HEK293 (cell line): Measurements from ENCODE around the gene KCNQ1.

Source experiments
- CTCF ChIA-PET: fragments of 350-600 bp; formaldehyde crosslinking; extraction: SDS; loops from one replicate; lab custom pipeline; 2021; ENCODE audit warnings: antibody characterized with exemption; lab: Yijun Ruan, JAX
- POLR2A ChIA-PET: fragments of 300-600 bp; formaldehyde crosslinking; extraction: SDS; loops from one replicate; lab custom pipeline; 2020; ENCODE audit warnings: antibody characterized with exemption, inconsistent platforms; lab: Yijun Ruan, JAX
- H3K27ac ChIP-seq: fragments of 200-500 bp; sonication (Bioruptor generic); 2 replicates; pipeline ENCODE4 v1.5.1; 2014; ENCODE audit warnings: low read depth, low read length, control low read depth, inconsistent platforms; ENCODE audit errors: extremely low read depth
- H3K36me3 ChIP-seq, 2 experiments: fragments of 200-500 bp in 1 of 2; sonication (Bioruptor generic) in 1 of 2; 1 replicate in 1 of 2; 2 replicates in 1 of 2; pipeline ENCODE4 v1.5.1; 2014 to 2017; ENCODE audit warnings: inconsistent platforms in 2 of 2, low read length in 2 of 2; ENCODE audit not compliant: control insufficient read depth in 2 of 2, insufficient read depth in 1 of 2
- H3K4me1 ChIP-seq: fragments of 200-500 bp; sonication (Bioruptor generic); 2 replicates; pipeline ENCODE4 v1.5.1; 2014; ENCODE audit warnings: mild to moderate bottlenecking, low read length, inconsistent platforms; ENCODE audit not compliant: control insufficient read depth, insufficient read depth
- H3K4me3 ChIP-seq: 2 replicates; pipeline ENCODE4 v1.5.1; 2011; ENCODE audit warnings: low read depth, mild to moderate bottlenecking, control low read depth, low read length, moderate library complexity
- H3K9me3 ChIP-seq: fragments of 200-500 bp; sonication (Bioruptor generic); 2 replicates; pipeline ENCODE4 v1.5.1; 2014; ENCODE audit warnings: low read depth, low read length, inconsistent platforms; ENCODE audit not compliant: control insufficient read depth, insufficient read depth
- HOXC10 ChIP-seq: sonication (generic); formaldehyde crosslinking; IDR thresholded peaks from 2 replicates; pipeline ENCODE4 v1.8.1; 2023; ENCODE audit warnings: mild to moderate bottlenecking, missing genetic modification reagents
- PRDM4 ChIP-seq: fragments of 450-650 bp; formaldehyde crosslinking; IDR thresholded peaks from 2 replicates; pipeline ENCODE4 v1.5.1; 2017; ENCODE audit warnings: missing biosample characterization, missing genetic modification characterization
- SCRT1 ChIP-seq: fragments of 450-650 bp; formaldehyde crosslinking; IDR thresholded peaks from 2 replicates; pipeline ENCODE4 v1.5.1; 2016; ENCODE audit warnings: missing biosample characterization, missing genetic modification characterization, borderline replicate concordance
- ZBTB26 ChIP-seq: fragments of 450-650 bp; formaldehyde crosslinking; optimal IDR thresholded peaks from 2 replicates; pipeline ENCODE3; 2016; ENCODE audit warnings: missing biosample characterization, mild to moderate bottlenecking, missing genetic modification characterization
- ZFP41 ChIP-seq: fragments of 450-650 bp; formaldehyde crosslinking; IDR thresholded peaks from 2 replicates; pipeline ENCODE4 v1.5.1; 2016; ENCODE audit warnings: missing biosample characterization, missing genetic modification characterization, borderline replicate concordance
- ZNF324 ChIP-seq: fragments of 450-650 bp; formaldehyde crosslinking; IDR thresholded peaks from 2 replicates; pipeline ENCODE4 v1.5.1; 2016; ENCODE audit warnings: missing biosample characterization, missing genetic modification characterization
- ZNF366 ChIP-seq: fragments of 450-650 bp; formaldehyde crosslinking; conservative IDR thresholded peaks from 2 replicates; pipeline ENCODE4 v1.5.1; 2016; ENCODE audit warnings: missing biosample characterization, missing genetic modification characterization
- ZNF530 ChIP-seq: fragments of 450-650 bp; formaldehyde crosslinking; IDR thresholded peaks from 2 replicates; pipeline ENCODE4 v1.5.1; 2016; ENCODE audit warnings: low read depth, missing biosample characterization, missing genetic modification characterization
- TF ChIP-seq, protein P1 (sequence below): fragments of 450-650 bp; formaldehyde crosslinking; IDR thresholded peaks from 2 replicates; pipeline ENCODE4 v1.5.1; 2017; ENCODE audit warnings: missing biosample characterization, missing genetic modification characterization
- TF ChIP-seq, protein P2 (sequence below): fragments of 450-650 bp; formaldehyde crosslinking; IDR thresholded peaks from 2 replicates; pipeline ENCODE4 v1.5.1; 2017; ENCODE audit warnings: missing biosample characterization, missing genetic modification characterization
- TF ChIP-seq, protein P3 (sequence below): fragments of 450-650 bp; formaldehyde crosslinking; conservative IDR thresholded peaks from 2 replicates; pipeline ENCODE4 v1.5.1; 2016; ENCODE audit warnings: low read depth, missing biosample characterization, missing genetic modification characterization

Gene KCNQ1

GRCh38 chr11:2444821-2445745 is at the start of gene KCNQ1:
Gene KCNQ1 (plus strand): TSS chr11:2445008. CDS start chr11:2445099, 91 bp downstream.
- Histone ChIP-seq H3K4me3 (peak within 1 kb of the TSS; percentile 40), H3K27ac (no peak within 1 kb of the TSS; the same call in 1 of the 2 replicates), H3K4me1 (no peaks in the 10 kb centered on the region), H3K9me3 (no peaks in the 10 kb centered on the region), H3K36me3 (no peaks in the 10 kb centered on the region)
- CTCF ChIA-PET, result no interaction called here
- POLR2A ChIA-PET, result interaction anchor here (0.5 to 1.5 kb wide), 2 partner anchors 67 to 475 kb away, joined by 4 to 9 read pairs; no protein-coding TSS in a partner anchor
- no peak for TF ChIP-seq ZNF530
- 0 out of 2 replicates have a peak, but pooled peaks have one; percentile 60 for TF ChIP-seq HOXC10 (CRISPR knock-in tag)
- TF ChIP-seq ZFP41 (tag by site-specific recombination), result no peak
- TF ChIP-seq SCRT1 (tag by site-specific recombination), result no peak
- TF ChIP-seq, protein P1, sequence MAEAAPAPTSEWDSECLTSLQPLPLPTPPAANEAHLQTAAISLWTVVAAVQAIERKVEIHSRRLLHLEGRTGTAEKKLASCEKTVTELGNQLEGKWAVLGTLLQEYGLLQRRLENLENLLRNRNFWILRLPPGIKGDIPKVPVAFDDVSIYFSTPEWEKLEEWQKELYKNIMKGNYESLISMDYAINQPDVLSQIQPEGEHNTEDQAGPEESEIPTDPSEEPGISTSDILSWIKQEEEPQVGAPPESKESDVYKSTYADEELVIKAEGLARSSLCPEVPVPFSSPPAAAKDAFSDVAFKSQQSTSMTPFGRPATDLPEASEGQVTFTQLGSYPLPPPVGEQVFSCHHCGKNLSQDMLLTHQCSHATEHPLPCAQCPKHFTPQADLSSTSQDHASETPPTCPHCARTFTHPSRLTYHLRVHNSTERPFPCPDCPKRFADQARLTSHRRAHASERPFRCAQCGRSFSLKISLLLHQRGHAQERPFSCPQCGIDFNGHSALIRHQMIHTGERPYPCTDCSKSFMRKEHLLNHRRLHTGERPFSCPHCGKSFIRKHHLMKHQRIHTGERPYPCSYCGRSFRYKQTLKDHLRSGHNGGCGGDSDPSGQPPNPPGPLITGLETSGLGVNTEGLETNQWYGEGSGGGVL, result no peak
- TF ChIP-seq PRDM4 (tag by site-specific recombination), result no peak
- no peak for TF ChIP-seq ZNF324 (tag by site-specific recombination)
- TF ChIP-seq, protein P2, sequence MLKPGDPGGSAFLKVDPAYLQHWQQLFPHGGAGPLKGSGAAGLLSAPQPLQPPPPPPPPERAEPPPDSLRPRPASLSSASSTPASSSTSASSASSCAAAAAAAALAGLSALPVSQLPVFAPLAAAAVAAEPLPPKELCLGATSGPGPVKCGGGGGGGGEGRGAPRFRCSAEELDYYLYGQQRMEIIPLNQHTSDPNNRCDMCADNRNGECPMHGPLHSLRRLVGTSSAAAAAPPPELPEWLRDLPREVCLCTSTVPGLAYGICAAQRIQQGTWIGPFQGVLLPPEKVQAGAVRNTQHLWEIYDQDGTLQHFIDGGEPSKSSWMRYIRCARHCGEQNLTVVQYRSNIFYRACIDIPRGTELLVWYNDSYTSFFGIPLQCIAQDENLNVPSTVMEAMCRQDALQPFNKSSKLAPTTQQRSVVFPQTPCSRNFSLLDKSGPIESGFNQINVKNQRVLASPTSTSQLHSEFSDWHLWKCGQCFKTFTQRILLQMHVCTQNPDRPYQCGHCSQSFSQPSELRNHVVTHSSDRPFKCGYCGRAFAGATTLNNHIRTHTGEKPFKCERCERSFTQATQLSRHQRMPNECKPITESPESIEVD (tag by site-specific recombination), result no peak
- TF ChIP-seq, protein P3, sequence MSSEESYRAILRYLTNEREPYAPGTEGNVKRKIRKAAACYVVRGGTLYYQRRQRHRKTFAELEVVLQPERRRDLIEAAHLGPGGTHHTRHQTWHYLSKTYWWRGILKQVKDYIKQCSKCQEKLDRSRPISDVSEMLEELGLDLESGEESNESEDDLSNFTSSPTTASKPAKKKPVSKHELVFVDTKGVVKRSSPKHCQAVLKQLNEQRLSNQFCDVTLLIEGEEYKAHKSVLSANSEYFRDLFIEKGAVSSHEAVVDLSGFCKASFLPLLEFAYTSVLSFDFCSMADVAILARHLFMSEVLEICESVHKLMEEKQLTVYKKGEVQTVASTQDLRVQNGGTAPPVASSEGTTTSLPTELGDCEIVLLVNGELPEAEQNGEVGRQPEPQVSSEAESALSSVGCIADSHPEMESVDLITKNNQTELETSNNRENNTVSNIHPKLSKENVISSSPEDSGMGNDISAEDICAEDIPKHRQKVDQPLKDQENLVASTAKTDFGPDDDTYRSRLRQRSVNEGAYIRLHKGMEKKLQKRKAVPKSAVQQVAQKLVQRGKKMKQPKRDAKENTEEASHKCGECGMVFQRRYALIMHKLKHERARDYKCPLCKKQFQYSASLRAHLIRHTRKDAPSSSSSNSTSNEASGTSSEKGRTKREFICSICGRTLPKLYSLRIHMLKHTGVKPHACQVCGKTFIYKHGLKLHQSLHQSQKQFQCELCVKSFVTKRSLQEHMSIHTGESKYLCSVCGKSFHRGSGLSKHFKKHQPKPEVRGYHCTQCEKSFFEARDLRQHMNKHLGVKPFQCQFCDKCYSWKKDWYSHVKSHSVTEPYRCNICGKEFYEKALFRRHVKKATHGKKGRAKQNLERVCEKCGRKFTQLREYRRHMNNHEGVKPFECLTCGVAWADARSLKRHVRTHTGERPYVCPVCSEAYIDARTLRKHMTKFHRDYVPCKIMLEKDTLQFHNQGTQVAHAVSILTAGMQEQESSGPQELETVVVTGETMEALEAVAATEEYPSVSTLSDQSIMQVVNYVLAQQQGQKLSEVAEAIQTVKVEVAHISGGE (tag by site-specific recombination), result no peak
- TF ChIP-seq ZNF366 (tag by site-specific recombination), result no peak
- peak; percentile 39 for TF ChIP-seq ZBTB26
